Neural crest cell (in vitro differentiated cells): ENCODE data around the gene KCNIP1. TPM values are rescaled to one million over a fixed set of nuclear protein-coding genes. Genes with fewer than 3 reads are reported as not detected.
"Not testable (repeated sequence)": the region's sequence is repeated elsewhere in the genome, so short reads cannot be mapped to it uniquely, and the experiment has no call there.

ENCODE experiments used
- DNase-seq: peaks from one replicate; pipeline ENCODE4 v3.0.0; 2021; ENCODE audit warnings: low read depth, mixed read lengths, low spot score
- H3K27ac Mint-ChIP-seq: one replicate; pipeline ENCODE4 v1.8.0; 2021; ENCODE audit warnings: mild to moderate bottlenecking, mixed read lengths; ENCODE audit not compliant: unreplicated experiment
- H3K27me3 Mint-ChIP-seq: 2 replicates; pipeline ENCODE4 v1.8.0; 2021; ENCODE audit warnings: low read depth, mild to moderate bottlenecking, mixed read lengths
- H3K36me3 Mint-ChIP-seq: 2 replicates; pipeline ENCODE4 v1.8.0; 2021; ENCODE audit warnings: low read depth, mild to moderate bottlenecking, mixed read lengths
- H3K4me1 Mint-ChIP-seq: 2 replicates; pipeline ENCODE4 v1.8.0; 2021; ENCODE audit warnings: mixed read lengths
- H3K4me3 Mint-ChIP-seq: one replicate; pipeline ENCODE4 v1.8.0; 2021; ENCODE audit warnings: mild to moderate bottlenecking, mixed read lengths
- H3K9me3 Mint-ChIP-seq: 2 replicates; pipeline ENCODE4 v1.8.0; 2021; ENCODE audit warnings: mixed read lengths
- CTCF ChIP-seq: fragments of 200-600 bp; sonication (generic); conservative IDR thresholded peaks from 2 replicates; pipeline ENCODE4 v1.5.0; 2021; ENCODE audit warnings: antibody characterized with exemption, mild to moderate bottlenecking
- total RNA-seq: library from RNA; stranded (reverse); gene quantifications from 2 replicates; pipeline ENCODE4 v1.2.1, GENCODE V29; 2021

Gene KCNIP1
- total RNA-seq, 1 donor from 2014 or later, result 0.96 TPM

- H3K4me1 Mint-ChIP-seq, result peaks cover 39% of the 10 kb centered on the region
- H3K27ac Mint-ChIP-seq, result no peak overlapping the region
- no peak for TF ChIP-seq CTCF
- peaks cover 2% of the 10 kb centered on the region for H3K27me3 Mint-ChIP-seq
- DNase-seq, result no peak
- H3K4me3 Mint-ChIP-seq, result no peak overlapping the region
- no peaks in the 10 kb centered on the region for H3K9me3 Mint-ChIP-seq
- no peaks in the 10 kb centered on the region for H3K36me3 Mint-ChIP-seq
Observed at GRCh38 chr5:170750791-170751190, 247.0 kb downstream of the KCNIP1 start.

- no peak for DNase-seq
- no peaks in the 10 kb centered on the region for H3K9me3 Mint-ChIP-seq
- H3K4me3 Mint-ChIP-seq, result no peak overlapping the region
- no peaks in the 10 kb centered on the region for H3K36me3 Mint-ChIP-seq
- TF ChIP-seq CTCF, result no peak
- peaks cover 30% of the 10 kb centered on the region for H3K4me1 Mint-ChIP-seq
- H3K27me3 Mint-ChIP-seq, result peaks cover 2% of the 10 kb centered on the region
- H3K27ac Mint-ChIP-seq, result no peak overlapping the region
Observed at GRCh38 chr5:170751631-170752030, 247.8 kb downstream of the KCNIP1 start.

- H3K27ac Mint-ChIP-seq, result peak overlapping the region; percentile 78
- peaks cover 2% of the 10 kb centered on the region for H3K27me3 Mint-ChIP-seq
- H3K4me3 Mint-ChIP-seq, result no peak overlapping the region
- H3K9me3 Mint-ChIP-seq, result no peaks in the 10 kb centered on the region
- H3K36me3 Mint-ChIP-seq, result no peaks in the 10 kb centered on the region
- TF ChIP-seq CTCF, result no peak
- DNase-seq, result no peak
- H3K4me1 Mint-ChIP-seq, result peaks cover 22% of the 10 kb centered on the region
Observed at GRCh38 chr5:170752257-170753215, 248.7 kb downstream of the KCNIP1 start.

GRCh38 chr5:170753311-170753710 lies 249.5 kb downstream of the KCNIP1 start:
- H3K36me3 Mint-ChIP-seq, result no peaks in the 10 kb centered on the region
- H3K27me3 Mint-ChIP-seq, result peaks cover 2% of the 10 kb centered on the region
- H3K4me3 Mint-ChIP-seq, result no peak overlapping the region
- no peak overlapping the region for H3K27ac Mint-ChIP-seq
- TF ChIP-seq CTCF, result no peak
- no peak for DNase-seq
- H3K4me1 Mint-ChIP-seq, result peaks cover 16% of the 10 kb centered on the region
- H3K9me3 Mint-ChIP-seq, result no peaks in the 10 kb centered on the region

- H3K36me3 Mint-ChIP-seq, H3K27ac Mint-ChIP-seq, H3K4me1 Mint-ChIP-seq, H3K27me3 Mint-ChIP-seq, H3K9me3 Mint-ChIP-seq, DNase-seq, H3K4me3 Mint-ChIP-seq: not testable (repeated sequence)
Observed at GRCh38 chr5:170754508-170754907, 250.7 kb downstream of the KCNIP1 start.

- Mint-ChIP-seq H3K27me3 (peaks cover 6% of the 10 kb centered on the region), H3K9me3 (no peaks in the 10 kb centered on the region), H3K4me3 (no peak overlapping the region), H3K36me3 (no peaks in the 10 kb centered on the region), H3K27ac (no peak overlapping the region), H3K4me1 (peaks cover 5% of the 10 kb centered on the region)
- no peak for DNase-seq
- TF ChIP-seq CTCF, result no peak
Observed at GRCh38 chr5:170755679-170756456, 252.0 kb downstream of the KCNIP1 start.
